Mesenteric fat pad (tissue), 1 donor: ENCODE measurements around the gene F10. TPM values are rescaled to one million over a fixed set of nuclear protein-coding genes. Genes with fewer than 3 reads are reported as not detected.
"Not testable (repeated sequence)": the region's sequence is repeated elsewhere in the genome, so short reads cannot be mapped to it uniquely, and the experiment has no call there.

Experiments used
- DNase-seq: peaks from one replicate; pipeline ENCODE4 v3.0.0-alpha.2; 2020; ENCODE audit warnings: low spot score
- total RNA-seq: library from RNA; stranded (reverse); fragmentation: NEBNext Ultra II Directional; extraction: Animal tissue kit (Norgen Biotek cat#: 25700); gene quantifications from one replicate; pipeline ENCODE4 v1.2.1, GENCODE V29; 2021
- donor health status: DM: yes; HTN: yes; CAD: no.

Gene F10
- total RNA-seq, 1 donor from 2014 or later, result 6.6 TPM

GRCh38 chr13:113098162-113098732, 24.4 kb upstream of the F10 start:
- no peak for DNase-seq

- no peak for DNase-seq
Observed at GRCh38 chr13:113099142-113099541, 23.5 kb upstream of the F10 start.

GRCh38 chr13:113102302-113102701, 20.3 kb upstream of the F10 start:
- not testable (repeated sequence) for DNase-seq

- DNase-seq, result no peak
Observed at GRCh38 chr13:113102727-113103126, 19.9 kb upstream of the F10 start.

- no peak for DNase-seq
Observed at GRCh38 chr13:113103646-113104045, 19.0 kb upstream of the F10 start.

- DNase-seq, result no peak
Observed at GRCh38 chr13:113105032-113105920, 17.3 kb upstream of the F10 start, which contains the start of gene F7. F7 (plus strand) TSS chr13:113105791; CDS start chr13:113105842, 51 bp downstream.

- no peak for DNase-seq
Observed at GRCh38 chr13:113105921-113106452, 16.6 kb upstream of the F10 start.

GRCh38 chr13:113106711-113107351, 15.8 kb upstream of the F10 start:
- DNase-seq, result no peak

GRCh38 chr13:113108521-113108920, 14.1 kb upstream of the F10 start:
- not testable (repeated sequence) for DNase-seq

GRCh38 chr13:113109151-113110047, 13.2 kb upstream of the F10 start:
- no peak for DNase-seq

- DNase-seq, result no peak
Observed at GRCh38 chr13:113110048-113110851, 12.3 kb upstream of the F10 start.

GRCh38 chr13:113110852-113111315, 11.7 kb upstream of the F10 start:
- DNase-seq, result no peak

GRCh38 chr13:113111821-113112220, 10.8 kb upstream of the F10 start:
- DNase-seq, result not testable (repeated sequence)

- peak; percentile 30 for DNase-seq
Observed at GRCh38 chr13:113112475-113112874, 10.1 kb upstream of the F10 start.

GRCh38 chr13:113112893-113113845, 9.4 kb upstream of the F10 start:
- peak; percentile 55 for DNase-seq

- DNase-seq, result peak; percentile 64
Observed at GRCh38 chr13:113113846-113114271, 8.7 kb upstream of the F10 start.

- peak; percentile 68 for DNase-seq
Observed at GRCh38 chr13:113114511-113115362, 7.9 kb upstream of the F10 start.
